HepG2 (cell line): ENCODE results near the gene SMCHD1.

Source experiments
- ATF4 ChIP-seq, 2 experiments: fragments of 450-650 bp in 1 of 2; sonication (generic) in 1 of 2; formaldehyde crosslinking; IDR thresholded peaks; 2 replicates each; pipeline versions ENCODE4 v1.5.0 to v1.8.0; 2020 to 2022; ENCODE audit warnings: mild to moderate bottlenecking in 1 of 2, missing genetic modification reagents in 1 of 2
- CTCF ChIP-seq: sonication (generic); formaldehyde crosslinking; IDR thresholded peaks from 2 replicates; pipeline ENCODE4 v1.5.0; 2020; ENCODE audit warnings: mild to moderate bottlenecking, missing genetic modification reagents, moderate library complexity
- MXD1 ChIP-seq: sonication (generic); formaldehyde crosslinking; IDR thresholded peaks from 2 replicates; pipeline ENCODE4 v1.4.0; 2020; ENCODE audit warnings: mild to moderate bottlenecking, missing genetic modification reagents

- TF ChIP-seq CTCF (CRISPR knock-in tag) (no peak), MXD1 (no peak), ATF4 (CRISPR knock-in tag; IDR thresholded peaks at IDR 0.05) (no peak)
Measured at GRCh38 chr18:2636126-2636631, 19.3 kb upstream of the SMCHD1 start.
